ENCODE data around the gene DEFB126.

The DEFB126 gene

DNA sequence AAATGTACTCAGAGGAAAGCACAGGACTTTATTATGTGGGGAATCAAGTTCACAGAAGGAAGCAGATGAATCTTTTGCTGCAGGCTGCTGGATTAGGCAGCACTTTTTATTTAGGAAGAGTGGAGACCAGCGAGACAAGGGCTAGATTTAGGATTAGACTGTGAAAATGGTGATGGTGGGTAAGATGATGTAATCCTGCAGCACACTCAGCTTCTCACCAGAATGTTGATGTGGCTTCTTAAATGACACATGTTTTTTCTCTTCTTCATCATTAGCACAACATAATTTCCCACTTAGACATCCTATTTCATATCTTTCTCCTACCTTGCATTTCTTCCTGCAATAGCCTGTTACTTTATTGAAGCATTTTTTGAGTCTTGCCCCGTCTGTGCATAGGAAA is 45.3 kb downstream of the DEFB126 start:
- TF ChIP-seq ZFX (IDR thresholded peaks at IDR 0.05; ENCODE audit: borderline replicate concordance) (no peak), CTCF (IDR thresholded peaks at IDR 0.05) (no peak)
- H3K27ac ChIP-seq: no peak overlapping the region

DNA sequence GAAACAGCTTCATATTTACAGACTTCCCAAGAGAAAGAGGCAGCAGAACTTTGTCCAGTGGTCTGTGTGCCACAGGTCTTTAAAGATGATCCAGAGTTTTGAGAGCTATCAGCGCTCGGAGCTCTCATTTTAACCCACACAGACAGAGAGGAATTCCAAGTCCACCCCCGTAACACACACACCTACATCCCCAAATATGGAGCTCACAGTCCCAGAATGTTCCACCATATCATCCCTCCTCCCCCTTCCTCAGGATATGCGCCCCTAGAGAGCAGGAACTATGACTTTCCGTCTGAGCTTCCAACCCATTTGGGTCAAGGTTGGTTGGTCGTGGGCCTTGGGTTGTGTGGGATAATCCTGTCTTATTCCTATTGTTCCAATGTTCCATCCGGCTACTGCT is 47.2 kb downstream of the DEFB126 start, which contains the start of gene DEFB128:
Gene DEFB128, minus strand, starts transcription at position 101 of the 400 bp plus-strand sequence. Its CDS starts 88 bp downstream, at position 13.
- H3K27ac ChIP-seq: no peak within 1 kb of the TSS
- no peak for TF ChIP-seq CTCF (IDR thresholded peaks at IDR 0.05)
- no peak for TF ChIP-seq ZFX (IDR thresholded peaks at IDR 0.05; ENCODE audit: borderline replicate concordance)
